Activated CD4-positive, alpha-beta T cell treated with anti-CD3 and anti-CD28 coated beads, Interleukin-2, amount 50 U/mL, for 16 hours (primary cell): ENCODE results near the gene ABCA1.
A peak's percentile ranks its signal among the peaks of the same experiment; 100 is the strongest.
"Not testable (repeated sequence)": the region's sequence is repeated elsewhere in the genome, so short reads cannot be mapped to it uniquely, and the experiment has no call there.

ENCODE experiments used
- DNase-seq: peaks from one replicate; pipeline ENCODE4 v3.0.0-alpha.2; 2020

ABCA1 gene

GRCh38 chr9:104948277-104948676, 20.3 kb upstream of the ABCA1 start:
- DNase-seq, result no peak

GRCh38 chr9:104944871-104945270, 16.9 kb upstream of the ABCA1 start:
- DNase-seq, result no peak

GRCh38 chr9:104944356-104944755, 16.4 kb upstream of the ABCA1 start:
- DNase-seq, result no peak

GRCh38 chr9:104941597-104941996, 13.6 kb upstream of the ABCA1 start:
- peak; percentile 14 for DNase-seq

GRCh38 chr9:104936291-104936690, 8.3 kb upstream of the ABCA1 start:
- DNase-seq, result no peak

DNA sequence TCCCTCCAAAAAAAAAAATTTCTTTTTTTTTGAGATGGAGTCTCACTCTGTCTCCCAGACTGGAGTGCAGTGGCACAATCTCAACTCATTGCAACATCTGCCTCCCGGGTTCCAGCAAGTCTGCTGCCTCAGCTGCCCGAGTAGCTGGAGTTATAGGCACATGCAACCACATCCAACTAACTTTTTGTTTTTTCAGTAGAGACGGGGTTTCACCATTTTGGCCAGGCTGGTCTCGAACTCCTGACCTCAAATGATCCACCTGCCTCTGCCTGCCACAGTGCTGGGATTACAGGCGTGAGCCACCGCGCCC, 7.5 kb upstream of the ABCA1 start:
- not testable (repeated sequence) for DNase-seq

GRCh38 chr9:104934691-104935500, 6.9 kb upstream of the ABCA1 start:
- DNase-seq, result no peak

DNA sequence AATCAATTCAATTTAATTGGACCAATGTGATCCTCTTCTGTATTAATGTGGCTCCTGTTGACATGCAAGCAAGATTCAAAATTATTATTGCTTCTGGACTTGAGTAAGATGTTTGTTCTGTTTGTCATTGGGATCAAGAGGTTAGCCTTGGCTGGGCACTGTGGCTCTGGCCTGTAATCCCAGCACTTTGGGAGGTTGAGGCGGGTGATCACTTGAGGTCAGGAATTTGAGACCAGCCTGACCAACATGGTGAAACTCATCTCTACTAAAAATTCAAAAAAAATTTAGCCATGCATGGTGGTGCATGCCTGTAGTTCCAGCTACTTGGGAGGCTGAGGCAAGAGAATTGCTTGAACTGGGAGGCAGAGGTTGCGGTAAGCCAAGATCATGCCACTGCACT, 5.1 kb upstream of the ABCA1 start:
- not testable (repeated sequence) for DNase-seq

DNA sequence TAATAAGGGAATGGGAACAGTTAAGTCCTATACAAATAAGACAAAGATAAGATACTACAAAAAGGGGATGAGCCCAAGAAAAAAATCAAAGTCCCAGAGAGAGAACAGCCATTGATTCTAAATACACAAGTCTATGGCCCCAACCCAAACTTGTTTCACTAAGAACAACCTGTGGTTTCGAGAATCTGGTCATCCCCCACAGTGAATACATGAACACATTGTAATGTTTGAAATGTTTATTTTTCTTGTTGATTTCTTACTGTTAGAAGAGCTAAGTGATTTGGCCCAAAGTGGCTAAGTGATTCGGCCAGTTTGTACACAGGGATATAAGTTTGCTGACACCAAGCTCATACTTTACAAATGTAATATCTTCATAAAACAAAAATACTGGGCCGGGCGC, 3.3 kb upstream of the ABCA1 start:
- DNase-seq, result no peak

- no peak for DNase-seq
These were observed 591 bp downstream of the ABCA1 start for GRCh38 chr9:104927216-104927911.

DNA sequence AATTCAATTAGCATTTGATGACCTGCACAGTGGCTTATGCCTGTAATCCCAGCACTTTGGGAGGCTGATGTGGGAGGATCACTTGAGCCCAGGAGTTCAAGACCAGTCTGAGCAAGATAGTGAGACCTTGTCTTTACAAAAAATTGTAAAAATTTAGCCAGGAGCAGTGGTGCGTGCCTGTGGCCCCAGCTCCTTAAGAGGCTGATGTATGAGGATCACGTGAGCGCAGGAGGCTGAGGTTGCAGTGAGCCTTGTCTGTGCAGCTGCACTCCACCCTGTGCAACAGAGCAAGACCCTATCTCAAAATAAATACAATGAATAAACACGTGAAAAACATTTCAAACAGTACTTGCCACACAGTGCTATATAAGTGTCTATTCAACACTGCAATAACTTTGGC, 4.2 kb downstream of the ABCA1 start:
- DNase-seq, result no peak

DNA sequence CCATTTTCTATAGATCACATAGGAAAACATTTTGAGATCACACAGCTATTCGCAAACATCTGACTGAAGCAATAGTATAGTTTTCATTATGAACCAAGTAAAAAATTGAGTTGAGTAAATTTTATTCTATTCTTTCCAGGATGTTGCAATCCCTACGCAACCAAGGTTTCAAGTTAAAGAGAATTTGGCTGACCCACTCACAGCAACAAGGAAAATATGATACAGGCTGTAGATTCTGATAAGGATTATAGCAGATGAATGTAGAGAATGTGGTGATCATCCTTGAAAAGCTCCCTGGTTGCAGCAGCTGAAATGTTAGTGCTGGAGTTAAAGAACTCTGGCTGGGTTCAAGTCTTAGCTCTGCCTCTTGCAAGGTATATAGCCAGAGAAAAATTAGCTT, 4.7 kb downstream of the ABCA1 start:
- no peak for DNase-seq

DNA sequence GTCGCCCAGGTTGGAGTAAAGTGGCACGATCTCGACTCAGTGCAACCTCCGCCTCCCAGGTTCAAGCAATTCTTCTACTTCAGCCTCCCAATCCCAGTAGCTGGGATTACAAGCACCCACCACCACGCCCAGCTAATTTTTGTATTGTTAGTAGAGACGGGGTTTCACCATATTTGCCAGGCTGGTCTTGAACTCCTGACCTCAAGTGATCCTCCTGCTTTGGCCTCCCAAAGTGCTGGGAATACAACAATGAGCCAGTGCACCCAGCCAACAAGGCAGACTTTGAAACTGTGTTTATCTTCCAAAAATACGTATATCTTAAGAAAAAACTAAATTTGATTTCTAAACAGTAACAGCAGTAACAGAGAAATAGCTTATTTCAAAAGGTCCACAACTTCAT, 5.2 kb downstream of the ABCA1 start:
- DNase-seq, result not testable (repeated sequence)

GRCh38 chr9:104921067-104921741, 6.8 kb downstream of the ABCA1 start:
- no peak for DNase-seq

GRCh38 chr9:104915753-104916152, 12.2 kb downstream of the ABCA1 start:
- DNase-seq, result no peak

DNA sequence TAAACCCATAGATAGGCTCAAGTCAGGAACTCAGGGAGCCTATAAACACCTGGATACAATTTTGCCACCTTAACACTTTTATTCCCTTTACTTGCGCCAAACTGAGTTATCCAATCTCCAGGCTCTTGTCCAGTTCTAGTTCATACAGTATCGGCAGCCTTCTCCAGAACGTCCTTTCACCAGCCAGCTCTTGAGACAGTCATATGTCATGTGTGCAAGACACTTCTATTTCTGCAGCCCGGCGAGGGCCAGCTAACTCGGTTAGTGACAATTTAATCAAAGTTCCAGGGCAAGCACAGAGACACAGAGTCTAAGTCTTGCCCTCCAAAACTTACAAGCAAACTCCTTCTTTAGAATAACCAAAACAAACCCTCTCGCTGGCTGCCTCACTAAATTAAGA, 12.9 kb downstream of the ABCA1 start:
- no peak for DNase-seq

- DNase-seq, result no peak
These were observed 13.5 kb downstream of the ABCA1 start for GRCh38 chr9:104914466-104914865.

DNA sequence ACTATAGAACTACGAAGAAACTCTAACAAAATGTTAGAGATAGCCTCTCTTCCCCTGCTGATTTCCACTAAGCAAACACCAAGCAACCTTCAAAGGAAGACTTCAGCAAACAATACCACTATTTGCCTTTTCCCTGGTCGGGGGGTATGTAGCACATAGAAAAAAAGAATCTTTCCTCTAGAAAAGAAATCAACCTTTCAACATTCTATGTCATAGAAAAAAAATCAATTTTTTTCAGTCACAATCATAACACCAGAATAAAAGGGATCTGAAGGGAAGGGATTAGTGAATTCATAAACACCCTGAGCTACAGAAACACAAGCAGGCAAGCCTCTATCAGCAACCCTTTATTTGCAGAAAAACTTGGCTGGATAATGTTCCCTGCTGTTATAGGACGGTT, 15.3 kb downstream of the ABCA1 start:
- DNase-seq, result no peak

GRCh38 chr9:104911032-104911607, 16.8 kb downstream of the ABCA1 start:
- no peak for DNase-seq

DNA sequence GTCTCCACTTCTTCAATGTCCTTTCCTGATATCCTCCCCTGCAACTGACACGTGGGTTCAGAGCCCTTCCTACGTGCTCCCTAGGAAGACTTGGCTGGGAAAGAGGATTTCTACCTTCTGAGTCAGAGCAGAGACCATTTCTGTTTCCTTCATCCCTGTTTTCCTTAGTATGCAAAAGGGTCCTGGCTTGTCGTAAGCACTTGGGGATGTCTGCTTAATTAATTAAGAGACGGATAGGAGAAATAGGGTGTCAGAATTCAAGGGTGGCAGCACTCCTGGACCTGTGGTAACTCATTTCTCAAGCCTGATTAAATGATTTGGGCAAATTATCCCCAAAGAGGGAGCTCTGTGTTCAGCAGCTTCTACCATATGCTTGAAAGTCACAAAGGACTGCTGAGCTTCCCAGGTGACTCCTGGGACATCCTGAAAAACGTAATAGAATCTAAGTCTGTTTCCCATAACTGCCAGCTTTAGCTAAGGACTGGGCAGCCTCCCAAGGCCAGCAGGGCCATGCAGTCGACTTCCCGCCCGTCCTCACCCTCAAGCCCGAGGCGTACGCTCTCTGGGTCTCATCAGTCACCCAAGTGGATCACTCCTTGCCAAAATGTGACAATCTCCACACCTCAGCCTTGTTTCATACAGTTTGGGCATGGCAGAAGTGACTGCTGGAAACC, 20.5 kb downstream of the ABCA1 start:
- DNase-seq, result no peak

- DNase-seq, result no peak
These were observed 21.3 kb downstream of the ABCA1 start for GRCh38 chr9:104906441-104907277.

DNA sequence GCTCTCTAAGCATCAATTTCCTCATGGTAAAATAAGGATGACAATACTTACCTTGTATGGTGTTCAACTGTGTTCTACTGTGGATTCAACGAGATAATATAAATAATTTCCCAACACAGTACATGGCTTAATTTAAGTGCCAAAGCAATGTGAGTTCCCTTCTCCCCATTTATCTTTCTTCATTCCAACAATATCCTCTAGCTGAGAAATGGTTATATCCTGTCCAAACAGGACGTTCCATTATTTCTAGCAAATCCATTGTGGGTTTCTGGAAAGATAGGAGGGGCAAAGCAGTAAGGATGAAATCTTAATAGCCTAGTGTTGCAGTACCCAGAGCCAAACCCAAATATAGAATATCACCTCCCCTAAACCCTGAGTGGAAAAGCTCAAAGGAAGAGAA, 22.0 kb downstream of the ABCA1 start:
- no peak for DNase-seq
